HepG2 (cell line): ENCODE measurements around the gene ARHGAP33. TPM values are rescaled to one million over a fixed set of nuclear protein-coding genes. Genes with fewer than 3 reads are reported as not detected.

ENCODE experiments used
- AKAP8 ChIP-seq: sonication (generic); formaldehyde crosslinking; IDR thresholded peaks from 2 replicates; pipeline ENCODE4 v1.5.1; 2020; ENCODE audit warnings: mild to moderate bottlenecking, missing genetic modification reagents
- CHCHD3 ChIP-seq: sonication (generic); formaldehyde crosslinking; IDR thresholded peaks from 2 replicates; pipeline ENCODE4 v1.8.0; 2022; ENCODE audit warnings: mild to moderate bottlenecking, missing genetic modification reagents, moderate library complexity
- DR1 ChIP-seq: sonication (generic); formaldehyde crosslinking; IDR thresholded peaks from 2 replicates; pipeline ENCODE4 v1.8.0; 2021; ENCODE audit warnings: mild to moderate bottlenecking, missing genetic modification reagents, inconsistent platforms
- ERF ChIP-seq: IDR thresholded peaks from 2 replicates; pipeline ENCODE4 v1.6.1; 2018; ENCODE audit warnings: missing biosample characterization, missing genetic modification reagents
- GATA4 ChIP-seq: sonication (generic); IDR thresholded peaks from 2 replicates; pipeline ENCODE4 v1.6.1; 2016; ENCODE audit warnings: antibody characterized with exemption, low read depth, borderline replicate concordance
- HNRNPLL ChIP-seq: fragments of 200-400 bp; formaldehyde crosslinking; IDR thresholded peaks from 2 replicates; pipeline ENCODE4 v1.6.1; 2017; ENCODE audit warnings: mild to moderate bottlenecking, low read depth, low read length; ENCODE audit not compliant: poor library complexity, severe bottlenecking
- MIER2 ChIP-seq: IDR thresholded peaks from 2 replicates; pipeline ENCODE4 v1.6.1; 2016; ENCODE audit warnings: missing biosample characterization, missing genetic modification reagents
- NRL ChIP-seq: sonication (generic); formaldehyde crosslinking; IDR thresholded peaks from 2 replicates; pipeline ENCODE4 v1.5.0; 2020; ENCODE audit warnings: missing genetic modification reagents, mild to moderate bottlenecking, moderate library complexity, borderline replicate concordance
- PRDM4 ChIP-seq: sonication (generic); formaldehyde crosslinking; IDR thresholded peaks from 2 replicates; pipeline ENCODE4 v1.9.0; 2021; ENCODE audit warnings: missing genetic modification reagents, borderline replicate concordance
- RARG ChIP-seq: sonication (generic); formaldehyde crosslinking; IDR thresholded peaks from 2 replicates; pipeline ENCODE4 v1.4.0; 2020; ENCODE audit warnings: low read depth, mild to moderate bottlenecking, missing genetic modification reagents
- STAG1 ChIP-seq: sonication (generic); formaldehyde crosslinking; IDR thresholded peaks from 2 replicates; pipeline ENCODE4 v1.4.0; 2020; ENCODE audit warnings: missing genetic modification reagents
- TBX3 ChIP-seq: fragments of 450-650 bp; IDR thresholded peaks from 2 replicates; pipeline ENCODE4 v1.6.1; 2017; ENCODE audit warnings: antibody characterized with exemption, mild to moderate bottlenecking, inconsistent platforms, borderline replicate concordance
- ZNF143 ChIP-seq: sonication (generic); formaldehyde crosslinking; IDR thresholded peaks from 2 replicates; pipeline ENCODE4 v1.4.0; 2020; ENCODE audit warnings: missing genetic modification reagents
- ZNF263 ChIP-seq: sonication (generic); formaldehyde crosslinking; IDR thresholded peaks from 2 replicates; pipeline ENCODE4 v1.4.0; 2020; ENCODE audit warnings: missing genetic modification reagents
- polyA plus RNA-seq, 8 experiments: library from polyadenylated mRNA; depleted of rRNA in 3 of 8; stranded (reverse) in 7 of 8; unstranded in 1 of 8; fragments of >200 nt; fragmentation: Illumina TruSeq in 4 of 8; extraction: Trizol in 4 of 8; gene quantifications; 2 replicates each; pipeline versions ENCODE4 v1.2.1 to v1.2.3, GENCODE V29; 2011 to 2016; ENCODE audit warnings: low read depth in 4 of 8, missing spikeins in 1 of 8, mixed read lengths in 1 of 8; ENCODE audit not compliant: insufficient read depth in 1 of 8
- total RNA-seq, 5 experiments: library from RNA; depleted of rRNA; stranded (reverse); fragments of >200 nt; fragmentation: Illumina TruSeq; extraction: Trizol; gene quantifications; 2 replicates each; pipeline ENCODE4 v1.2.3, GENCODE V29; 2016; ENCODE audit warnings: low read depth in 1 of 5
- TF ChIP-seq, protein P1 (sequence below): sonication (generic); formaldehyde crosslinking; IDR thresholded peaks from 2 replicates; pipeline ENCODE4 v1.4.0; 2020; ENCODE audit warnings: missing genetic modification reagents

Gene ARHGAP33
- total and polyA plus RNA-seq, 2 of the 13 experiments (the other 11 are each of a cell fraction or from before 2014, with no cell fraction given), result 1.3 to 2.7 TPM

GRCh38 chr19:35790981-35791813 lies 15.8 kb downstream of the ARHGAP33 start (continued):
- TF ChIP-seq PRDM4 (CRISPR knock-in tag), result no peak
- TF ChIP-seq AKAP8 (CRISPR knock-in tag), result no peak
- peak; percentile 72 for TF ChIP-seq STAG1
- TF ChIP-seq RARG (CRISPR knock-in tag), result no peak
- peak; percentile 37; the same call in 1 of the 2 replicates for TF ChIP-seq ZNF143 (CRISPR knock-in tag)
- TF ChIP-seq, protein P1, sequence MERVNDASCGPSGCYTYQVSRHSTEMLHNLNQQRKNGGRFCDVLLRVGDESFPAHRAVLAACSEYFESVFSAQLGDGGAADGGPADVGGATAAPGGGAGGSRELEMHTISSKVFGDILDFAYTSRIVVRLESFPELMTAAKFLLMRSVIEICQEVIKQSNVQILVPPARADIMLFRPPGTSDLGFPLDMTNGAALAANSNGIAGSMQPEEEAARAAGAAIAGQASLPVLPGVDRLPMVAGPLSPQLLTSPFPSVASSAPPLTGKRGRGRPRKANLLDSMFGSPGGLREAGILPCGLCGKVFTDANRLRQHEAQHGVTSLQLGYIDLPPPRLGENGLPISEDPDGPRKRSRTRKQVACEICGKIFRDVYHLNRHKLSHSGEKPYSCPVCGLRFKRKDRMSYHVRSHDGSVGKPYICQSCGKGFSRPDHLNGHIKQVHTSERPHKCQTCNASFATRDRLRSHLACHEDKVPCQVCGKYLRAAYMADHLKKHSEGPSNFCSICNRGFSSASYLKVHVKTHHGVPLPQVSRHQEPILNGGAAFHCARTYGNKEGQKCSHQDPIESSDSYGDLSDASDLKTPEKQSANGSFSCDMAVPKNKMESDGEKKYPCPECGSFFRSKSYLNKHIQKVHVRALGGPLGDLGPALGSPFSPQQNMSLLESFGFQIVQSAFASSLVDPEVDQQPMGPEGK (CRISPR knock-in tag), result peak; percentile 39; the same call in 1 of the 2 replicates
- no peak for TF ChIP-seq MIER2 (CRISPR knock-in tag)
- no peak for TF ChIP-seq DR1 (CRISPR knock-in tag)
- peak; percentile 14 for TF ChIP-seq HNRNPLL
- peak; percentile 61; the same call in 1 of the 2 replicates for TF ChIP-seq ZNF263 (CRISPR knock-in tag)
- no peak for TF ChIP-seq TBX3
- 0 out of 2 replicates have a peak, but pooled peaks have one; percentile 10 for TF ChIP-seq ERF (CRISPR knock-in tag)
- no peak for TF ChIP-seq GATA4
- 0 out of 2 replicates have a peak, but pooled peaks have one; percentile 10 for TF ChIP-seq NRL (CRISPR knock-in tag)
- TF ChIP-seq CHCHD3 (CRISPR knock-in tag), result no peak
